Measurements from ENCODE around the gene SPATA31C1.

DNA sequence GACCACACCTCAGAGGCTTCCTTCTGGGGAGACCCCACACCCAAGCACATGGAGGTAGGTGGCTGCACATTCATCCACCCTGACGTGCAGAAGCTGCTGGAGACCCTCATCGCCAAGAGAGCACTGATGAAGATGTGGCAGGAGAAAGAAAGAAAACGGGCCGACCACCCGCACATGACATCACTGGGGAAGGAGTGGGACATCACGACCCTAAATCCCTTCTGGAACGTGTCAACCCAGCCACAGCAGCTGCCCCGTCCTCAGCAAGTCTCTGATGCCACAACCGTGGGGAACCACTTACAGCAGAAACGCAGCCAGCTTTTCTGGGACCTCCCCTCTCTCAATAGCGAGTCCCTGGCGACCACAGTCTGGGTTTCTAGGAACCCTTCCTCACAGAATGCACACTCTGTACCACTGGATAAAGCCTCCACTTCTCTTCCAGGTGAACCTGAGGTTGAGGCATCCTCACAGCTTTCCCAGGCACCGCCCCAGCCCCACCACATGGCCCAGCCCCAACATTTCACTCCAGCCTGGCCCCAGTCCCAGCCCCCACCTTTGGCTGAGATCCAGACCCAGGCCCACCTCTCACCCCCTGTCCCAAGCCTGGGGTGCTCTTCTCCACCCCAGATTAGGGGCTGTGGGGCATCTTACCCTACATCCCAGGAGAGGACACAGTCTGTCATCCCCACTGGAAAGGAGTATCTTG lies 32.1 kb upstream of the SPATA31C1 start:
- TF ChIP-seq, protein P1, sequence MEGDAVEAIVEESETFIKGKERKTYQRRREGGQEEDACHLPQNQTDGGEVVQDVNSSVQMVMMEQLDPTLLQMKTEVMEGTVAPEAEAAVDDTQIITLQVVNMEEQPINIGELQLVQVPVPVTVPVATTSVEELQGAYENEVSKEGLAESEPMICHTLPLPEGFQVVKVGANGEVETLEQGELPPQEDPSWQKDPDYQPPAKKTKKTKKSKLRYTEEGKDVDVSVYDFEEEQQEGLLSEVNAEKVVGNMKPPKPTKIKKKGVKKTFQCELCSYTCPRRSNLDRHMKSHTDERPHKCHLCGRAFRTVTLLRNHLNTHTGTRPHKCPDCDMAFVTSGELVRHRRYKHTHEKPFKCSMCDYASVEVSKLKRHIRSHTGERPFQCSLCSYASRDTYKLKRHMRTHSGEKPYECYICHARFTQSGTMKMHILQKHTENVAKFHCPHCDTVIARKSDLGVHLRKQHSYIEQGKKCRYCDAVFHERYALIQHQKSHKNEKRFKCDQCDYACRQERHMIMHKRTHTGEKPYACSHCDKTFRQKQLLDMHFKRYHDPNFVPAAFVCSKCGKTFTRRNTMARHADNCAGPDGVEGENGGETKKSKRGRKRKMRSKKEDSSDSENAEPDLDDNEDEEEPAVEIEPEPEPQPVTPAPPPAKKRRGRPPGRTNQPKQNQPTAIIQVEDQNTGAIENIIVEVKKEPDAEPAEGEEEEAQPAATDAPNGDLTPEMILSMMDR (IDR thresholded peaks at IDR 0.05; ENCODE audit: insufficient read depth, low read length, poor library complexity, severe bottlenecking) = no peak
- no peak for TF ChIP-seq EZH2phosphoT487 (conservative IDR thresholded peaks at IDR 0.05; ENCODE audit: low read length)
